Measurements from ENCODE around the gene SF3B2.

- no peak for TF ChIP-seq POLR2AphosphoS5 (IDR thresholded peaks at IDR 0.05; ENCODE audit: low read depth, low read length)
- no peak for TF ChIP-seq TAF1 (IDR thresholded peaks at IDR 0.05; ENCODE audit: borderline replicate concordance, insufficient read depth, low read length)
- TF ChIP-seq REST (IDR thresholded peaks at IDR 0.05; ENCODE audit: insufficient read depth in 1 of 2, low read depth in 2 of 2, low read length in 2 of 2): no peak
- TF ChIP-seq SIN3A (IDR thresholded peaks at IDR 0.05; ENCODE audit: borderline replicate concordance, insufficient read depth, low read length): no peak
Measured at GRCh38 chr11:66012371-66012945, 39.7 kb upstream of the SF3B2 start.

Measured in PFSK-1 (cell line).